Suprapubic skin (tissue), 4 donors: ENCODE data around the gene CXorf38. TPM values are rescaled to one million over a fixed set of nuclear protein-coding genes. Genes with fewer than 3 reads are reported as not detected.

Experiments used
- DNase-seq, 2 donors: peaks; one replicate each; pipeline ENCODE4 v3.0.0-alpha.2; 2019; ENCODE audit warnings: low spot score in 2 of 2
- H3K27ac ChIP-seq: fragments of 200-600 bp; sonication (generic); one replicate; pipeline ENCODE4 v1.5.1; 2019
- H3K27me3 ChIP-seq: fragments of 200-600 bp; sonication (generic); one replicate; pipeline ENCODE4 v1.5.1; 2019
- H3K36me3 ChIP-seq: fragments of 200-600 bp; sonication (generic); one replicate; pipeline ENCODE4 v1.5.1; 2019
- H3K4me1 ChIP-seq: fragments of 200-600 bp; sonication (generic); one replicate; pipeline ENCODE4 v1.5.1; 2019
- H3K4me3 ChIP-seq: fragments of 200-600 bp; sonication (generic); one replicate; pipeline ENCODE4 v1.5.1; 2019; ENCODE audit warnings: mild to moderate bottlenecking
- H3K9me3 ChIP-seq: fragments of 200-600 bp; sonication (generic); one replicate; pipeline ENCODE4 v1.5.1; 2019
- CTCF ChIP-seq, 2 donors: fragments of 200-600 bp in 1 of 2; fragments of 450-650 bp in 1 of 2; sonication (generic) in 1 of 2; IDR thresholded peaks; one replicate each; pipeline ENCODE4 v1.5.1; 2016 to 2019; ENCODE audit warnings: antibody characterized with exemption in 2 of 2, mild to moderate bottlenecking in 1 of 2, moderate library complexity in 1 of 2
- EP300 ChIP-seq: sonication (generic); formaldehyde crosslinking; IDR thresholded peaks from one replicate; pipeline ENCODE4 v1.6.1; 2017; ENCODE audit warnings: antibody characterized with exemption
- POLR2A ChIP-seq, 2 donors: fragments of 450-650 bp; IDR thresholded peaks; one replicate each; pipeline ENCODE4 v1.6.1; 2017; ENCODE audit warnings: antibody characterized with exemption in 2 of 2, mild to moderate bottlenecking in 2 of 2, moderate library complexity in 2 of 2
- POLR2AphosphoS5 ChIP-seq, 3 donors: sonication (generic); formaldehyde crosslinking; IDR thresholded peaks; one replicate each; pipeline ENCODE4 v1.6.1; 2017; ENCODE audit warnings: antibody characterized with exemption in 3 of 3
- WGBS: methylation state at CpG from one replicate; pipeline ENCODE4 v1.1.5; 2018; 5-methylcytosine and 5-hydroxymethylcytosine counted together
- total RNA-seq, 4 donors: library from RNA; depleted of rRNA; stranded (reverse); fragments of >200 nt; gene quantifications; one replicate each; pipeline ENCODE4 v1.1.0, GENCODE V29; 2016

Gene CXorf38
- total RNA-seq, 4 donors from 2014 or later = 9.8 to 15.6 (median 12.1) TPM

GRCh38 chrX:40579141-40579540 lies 68.2 kb downstream of the CXorf38 start:
- Histone ChIP-seq H3K27me3 (no peaks in the 10 kb centered on the region), H3K36me3 (no peaks in the 10 kb centered on the region), H3K9me3 (no peaks in the 10 kb centered on the region), H3K4me3 (no peak overlapping the region), H3K27ac (no peak overlapping the region), H3K4me1 (peaks cover 7% of the 10 kb centered on the region)
- WGBS = 71% methylated on average over 3 of the region's 3 CpGs
- no peak for DNase-seq
- TF ChIP-seq POLR2A (IDR thresholded peaks at IDR 0.05) = no peak
- no peak for TF ChIP-seq EP300
- TF ChIP-seq POLR2AphosphoS5 (IDR thresholded peaks at IDR 0.05) = no peak
- TF ChIP-seq CTCF (IDR thresholded peaks at IDR 0.05) = no peak

GRCh38 chrX:40578039-40578695 lies 69.2 kb downstream of the CXorf38 start:
- no peaks in the 10 kb centered on the region for H3K36me3 ChIP-seq
- H3K27me3 ChIP-seq = no peaks in the 10 kb centered on the region
- no peak overlapping the region for H3K27ac ChIP-seq
- no peak for DNase-seq
- no peaks in the 10 kb centered on the region for H3K9me3 ChIP-seq
- TF ChIP-seq EP300 (no peak), POLR2AphosphoS5 (IDR thresholded peaks at IDR 0.05) (no peak), CTCF (IDR thresholded peaks at IDR 0.05) (no peak), POLR2A (IDR thresholded peaks at IDR 0.05) (no peak)
- no peak overlapping the region for H3K4me3 ChIP-seq
- 76% methylated on average over 7 of the region's 7 CpGs for WGBS
- peaks cover 7% of the 10 kb centered on the region for H3K4me1 ChIP-seq

Other genes starting within 250 kb of the CXorf38 start
- gene ATP6AP2, start 66.6 kb downstream of the CXorf38 start, total RNA-seq = 100 to 1,000 TPM in 2 of 4 donors, 10 to 100 TPM in 2; 76.8 to 112 (median 99.0) TPM
- not detected for gene MPC1L, start 24.1 kb downstream of the CXorf38 start, total RNA-seq
- 100 to 1,000 TPM in 1 of 4 donors, 10 to 100 TPM in 3; 33.1 to 102 (median 42.9) TPM for gene MED14, start 88.0 kb upstream of the CXorf38 start, total RNA-seq